ENCODE results near the gene MR1.

- TF ChIP-seq, protein P1, sequence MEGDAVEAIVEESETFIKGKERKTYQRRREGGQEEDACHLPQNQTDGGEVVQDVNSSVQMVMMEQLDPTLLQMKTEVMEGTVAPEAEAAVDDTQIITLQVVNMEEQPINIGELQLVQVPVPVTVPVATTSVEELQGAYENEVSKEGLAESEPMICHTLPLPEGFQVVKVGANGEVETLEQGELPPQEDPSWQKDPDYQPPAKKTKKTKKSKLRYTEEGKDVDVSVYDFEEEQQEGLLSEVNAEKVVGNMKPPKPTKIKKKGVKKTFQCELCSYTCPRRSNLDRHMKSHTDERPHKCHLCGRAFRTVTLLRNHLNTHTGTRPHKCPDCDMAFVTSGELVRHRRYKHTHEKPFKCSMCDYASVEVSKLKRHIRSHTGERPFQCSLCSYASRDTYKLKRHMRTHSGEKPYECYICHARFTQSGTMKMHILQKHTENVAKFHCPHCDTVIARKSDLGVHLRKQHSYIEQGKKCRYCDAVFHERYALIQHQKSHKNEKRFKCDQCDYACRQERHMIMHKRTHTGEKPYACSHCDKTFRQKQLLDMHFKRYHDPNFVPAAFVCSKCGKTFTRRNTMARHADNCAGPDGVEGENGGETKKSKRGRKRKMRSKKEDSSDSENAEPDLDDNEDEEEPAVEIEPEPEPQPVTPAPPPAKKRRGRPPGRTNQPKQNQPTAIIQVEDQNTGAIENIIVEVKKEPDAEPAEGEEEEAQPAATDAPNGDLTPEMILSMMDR (IDR thresholded peaks at IDR 0.05): no peak
- TF ChIP-seq POLR2A (IDR thresholded peaks at IDR 0.05): no peak
These were observed 30.9 kb downstream of the MR1 start for GRCh38 chr1:181064702-181065101.

Data from testis (tissue), 2 donors.